Kidney glomerular epithelial cell (primary cell): Measurements from ENCODE around the gene SLC39A7.

Source experiments
- DNase-seq: peaks from one replicate; lab custom pipeline; 2025; lab: John Stamatoyannopoulos, UW

The SLC39A7 gene

DNA sequence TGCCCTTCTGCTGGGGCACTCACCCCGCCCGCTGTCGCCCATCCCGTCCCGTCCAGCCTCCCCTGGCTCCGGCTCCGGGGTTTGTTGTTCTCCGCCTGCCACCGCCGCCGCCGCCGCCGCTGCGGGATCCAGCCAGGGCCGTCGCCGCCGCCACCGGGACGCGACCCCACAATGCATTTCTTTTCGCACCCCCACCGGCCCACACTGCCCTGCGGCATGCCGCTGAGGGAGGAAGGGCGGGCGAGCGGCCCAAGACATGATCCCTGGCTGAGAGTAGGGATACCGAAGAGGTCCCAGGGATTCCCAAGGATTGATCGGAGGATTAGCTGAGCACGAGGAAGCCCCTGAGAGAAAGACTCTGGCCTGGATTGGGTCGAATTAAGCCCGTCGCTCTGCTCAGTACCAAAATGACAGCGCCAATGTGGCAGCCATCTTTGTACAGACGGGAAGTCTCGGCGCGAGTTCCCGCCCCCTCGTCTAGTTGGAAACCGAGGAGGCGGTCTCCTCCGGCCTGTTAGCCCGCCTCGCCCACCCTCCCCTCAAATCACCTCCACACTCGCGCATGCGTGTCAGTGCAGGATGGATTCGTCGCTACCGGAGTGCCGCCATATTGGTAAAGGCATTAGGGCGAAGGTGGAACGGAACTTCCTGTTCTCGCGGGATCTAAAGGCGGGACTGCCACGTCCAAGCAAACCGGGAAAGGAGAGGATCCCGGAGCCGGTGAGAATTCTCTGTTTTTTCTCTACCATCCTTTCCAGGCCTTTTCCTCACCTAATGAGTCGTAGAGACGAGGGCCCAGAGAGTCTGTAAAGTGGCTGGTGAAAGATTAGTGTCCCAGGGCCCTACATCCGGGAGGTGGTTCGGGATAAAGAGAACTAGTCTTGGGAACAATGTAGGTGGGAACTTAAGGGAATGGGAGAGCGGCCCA lies at the start of gene SLC39A7, which contains the start of gene RXRB:
Gene SLC39A7, plus strand, starts transcription at position 649 of the 928 bp plus-strand sequence. CDS start 379 bp downstream, outside the sequence.
Gene RXRB, minus strand, starts transcription at position 447 of the 928 bp plus-strand sequence. Its CDS starts 189 bp downstream, at position 258.
- DNase-seq: peak; percentile 98

DNA sequence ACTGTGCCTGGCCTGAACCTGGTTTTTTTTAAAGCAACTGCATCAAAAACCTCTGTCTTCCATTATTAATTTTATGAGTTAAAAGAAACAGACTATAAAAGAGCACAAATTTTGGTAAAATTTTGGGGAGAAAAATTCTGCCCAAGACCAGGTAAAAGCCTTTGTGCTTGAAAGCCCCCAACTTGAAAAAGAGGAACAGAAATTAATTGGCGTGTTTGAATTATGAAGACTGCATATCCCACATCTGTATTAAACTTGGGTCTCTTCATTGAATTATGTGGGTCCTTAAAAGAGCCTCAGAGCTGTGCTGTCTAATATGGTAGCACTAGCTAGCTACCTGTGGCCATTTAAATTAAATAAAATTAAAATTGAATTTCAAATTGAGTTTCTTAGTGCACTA lies 49.6 kb upstream of the SLC39A7 start:
- no peak for DNase-seq

- DNase-seq: no peak
Measured at GRCh38 chr6:33154349-33154748, 46.3 kb upstream of the SLC39A7 start.

GRCh38 chr6:33156561-33156960 lies 44.1 kb upstream of the SLC39A7 start:
- no peak for DNase-seq

GRCh38 chr6:33156964-33157363 lies 43.7 kb upstream of the SLC39A7 start:
- no peak for DNase-seq

DNA sequence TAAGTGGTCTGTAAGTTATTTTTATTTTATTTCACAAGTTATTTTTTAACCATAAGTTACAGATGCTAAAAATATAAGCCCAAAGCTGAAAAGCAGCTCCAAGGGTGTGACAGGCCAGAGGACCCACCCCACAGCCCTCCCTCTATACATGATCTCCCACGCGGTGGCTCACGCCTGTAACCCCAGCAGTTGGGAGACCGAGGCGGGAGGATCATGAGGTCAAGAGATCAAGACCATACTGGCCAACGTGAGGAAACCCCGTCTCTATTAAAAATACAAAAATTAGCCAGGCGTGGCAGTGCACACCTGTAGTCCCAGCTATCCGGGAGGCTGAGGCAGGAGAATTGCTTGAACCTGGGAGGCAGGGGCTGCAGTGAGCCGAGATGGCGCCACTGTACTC lies 40.6 kb upstream of the SLC39A7 start:
- DNase-seq: no peak

GRCh38 chr6:33160728-33161344 lies 39.8 kb upstream of the SLC39A7 start:
- no peak for DNase-seq

GRCh38 chr6:33161354-33162331 lies 39.0 kb upstream of the SLC39A7 start:
- DNase-seq: no peak

DNA sequence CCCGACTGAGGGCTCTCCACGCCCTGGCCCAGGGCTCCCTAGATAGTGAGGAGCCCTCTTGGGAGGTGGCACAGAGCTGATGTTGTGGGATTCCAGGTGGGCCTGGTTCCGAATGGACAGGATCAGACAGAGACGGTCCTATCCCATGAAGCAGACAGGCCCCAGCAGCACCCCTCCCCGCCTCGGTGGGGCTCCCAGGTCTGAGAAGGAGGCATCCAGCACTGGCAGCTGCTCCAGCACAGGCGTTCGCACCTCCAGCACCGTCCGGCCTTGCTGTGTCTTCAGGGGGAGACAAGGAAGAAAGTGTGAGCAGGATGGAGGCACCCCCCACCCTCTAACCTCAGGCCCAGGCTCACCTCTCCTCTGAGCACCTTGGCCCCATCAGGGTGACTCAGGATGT lies 37.1 kb upstream of the SLC39A7 start:
- no peak for DNase-seq

DNA sequence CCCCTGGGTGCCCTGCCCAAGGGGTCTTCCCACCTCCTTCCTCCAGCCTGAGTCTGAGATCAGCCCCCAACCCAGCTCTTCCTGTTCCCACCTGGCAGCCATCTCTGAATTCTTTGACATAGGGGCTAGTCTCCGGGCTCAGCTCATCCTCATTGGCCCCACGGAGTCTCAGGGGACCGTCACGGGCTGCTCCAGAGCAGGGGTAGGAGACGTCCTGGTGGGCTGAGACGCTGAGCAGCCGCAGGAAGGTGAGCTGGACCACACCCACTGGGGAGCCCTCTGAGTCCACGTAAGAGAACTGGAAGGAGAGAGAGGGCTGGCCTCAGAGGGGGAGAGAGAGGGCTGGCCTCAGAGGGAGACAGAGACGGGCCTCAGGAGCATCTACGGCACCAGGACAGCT lies 36.5 kb upstream of the SLC39A7 start:
- DNase-seq: no peak

GRCh38 chr6:33164665-33165373 lies 35.8 kb upstream of the SLC39A7 start:
- no peak for DNase-seq

DNA sequence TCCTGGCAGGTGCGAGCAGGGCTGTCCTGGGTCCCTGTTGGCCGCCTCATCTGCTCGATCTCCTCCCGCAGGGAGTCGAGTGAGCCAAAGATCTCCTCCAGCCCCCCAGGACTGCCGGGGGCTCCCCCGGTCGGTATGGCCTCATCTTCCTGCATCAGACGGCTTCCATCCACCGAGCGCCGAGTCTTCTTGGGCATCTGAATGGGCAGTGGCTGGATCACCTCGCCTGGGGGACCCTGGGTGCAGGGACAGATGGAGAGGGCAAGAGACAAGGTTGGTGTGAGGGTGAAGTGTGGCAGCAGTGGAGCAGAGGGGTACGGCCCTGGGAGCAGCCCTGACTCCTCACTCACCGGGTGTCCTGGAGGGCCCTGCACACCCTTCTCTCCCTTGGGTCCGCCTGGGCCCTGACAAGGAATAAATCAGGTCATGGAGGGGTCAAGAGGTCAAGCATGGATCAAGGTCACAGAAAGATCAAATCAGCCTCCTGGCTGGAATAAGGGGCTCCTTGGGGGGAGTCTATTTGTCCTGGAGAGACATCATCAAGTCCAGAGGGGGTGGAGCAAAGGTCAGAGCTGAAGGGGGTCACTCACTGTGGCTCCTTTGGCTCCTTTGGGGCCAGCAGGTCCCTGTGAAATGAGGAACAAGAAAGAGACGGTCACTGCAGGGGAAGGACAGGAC lies 34.9 kb upstream of the SLC39A7 start:
- no peak for DNase-seq

GRCh38 chr6:33166363-33166762 lies 34.3 kb upstream of the SLC39A7 start:
- no peak for DNase-seq

DNA sequence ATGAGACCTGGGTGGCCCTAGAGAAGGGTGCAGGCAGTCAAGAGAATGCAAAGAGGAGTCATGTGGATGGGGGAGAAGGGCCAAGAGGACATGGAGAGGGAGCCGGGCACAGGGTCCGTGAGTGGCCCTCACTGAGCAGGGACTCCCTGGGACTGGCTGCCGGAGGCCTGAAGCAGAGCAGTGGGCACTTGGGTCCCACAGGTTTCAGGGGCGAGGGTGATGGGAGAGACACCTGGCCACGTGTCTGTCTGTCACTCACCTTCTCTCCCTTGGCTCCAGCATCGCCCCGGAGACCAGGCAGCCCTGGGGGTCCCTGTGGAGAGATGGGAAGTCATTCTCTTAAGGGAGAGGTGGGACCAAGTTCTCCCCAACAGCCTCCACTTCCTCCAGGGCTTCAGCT lies 33.9 kb upstream of the SLC39A7 start:
- DNase-seq: no peak

- no peak for DNase-seq
Measured at GRCh38 chr6:33167374-33168283, 33.0 kb upstream of the SLC39A7 start.

DNA sequence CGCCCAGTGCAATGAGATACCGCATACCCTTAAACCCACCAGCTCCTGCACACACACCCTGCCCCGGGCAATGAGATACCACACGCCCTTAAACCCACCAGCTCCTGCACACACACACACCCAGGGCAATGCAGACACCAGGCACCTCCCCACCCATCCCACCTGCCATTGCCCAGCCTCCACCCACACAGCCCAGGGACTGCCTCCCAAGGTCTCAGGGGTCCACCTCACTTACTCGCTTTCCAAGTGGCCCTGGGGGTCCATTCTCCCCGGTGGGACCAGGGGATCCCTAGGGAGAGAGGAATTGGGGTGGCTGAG lies 32.4 kb upstream of the SLC39A7 start:
- DNase-seq: no peak

- DNase-seq: no peak
Measured at GRCh38 chr6:33168639-33169038, 32.0 kb upstream of the SLC39A7 start.

DNA sequence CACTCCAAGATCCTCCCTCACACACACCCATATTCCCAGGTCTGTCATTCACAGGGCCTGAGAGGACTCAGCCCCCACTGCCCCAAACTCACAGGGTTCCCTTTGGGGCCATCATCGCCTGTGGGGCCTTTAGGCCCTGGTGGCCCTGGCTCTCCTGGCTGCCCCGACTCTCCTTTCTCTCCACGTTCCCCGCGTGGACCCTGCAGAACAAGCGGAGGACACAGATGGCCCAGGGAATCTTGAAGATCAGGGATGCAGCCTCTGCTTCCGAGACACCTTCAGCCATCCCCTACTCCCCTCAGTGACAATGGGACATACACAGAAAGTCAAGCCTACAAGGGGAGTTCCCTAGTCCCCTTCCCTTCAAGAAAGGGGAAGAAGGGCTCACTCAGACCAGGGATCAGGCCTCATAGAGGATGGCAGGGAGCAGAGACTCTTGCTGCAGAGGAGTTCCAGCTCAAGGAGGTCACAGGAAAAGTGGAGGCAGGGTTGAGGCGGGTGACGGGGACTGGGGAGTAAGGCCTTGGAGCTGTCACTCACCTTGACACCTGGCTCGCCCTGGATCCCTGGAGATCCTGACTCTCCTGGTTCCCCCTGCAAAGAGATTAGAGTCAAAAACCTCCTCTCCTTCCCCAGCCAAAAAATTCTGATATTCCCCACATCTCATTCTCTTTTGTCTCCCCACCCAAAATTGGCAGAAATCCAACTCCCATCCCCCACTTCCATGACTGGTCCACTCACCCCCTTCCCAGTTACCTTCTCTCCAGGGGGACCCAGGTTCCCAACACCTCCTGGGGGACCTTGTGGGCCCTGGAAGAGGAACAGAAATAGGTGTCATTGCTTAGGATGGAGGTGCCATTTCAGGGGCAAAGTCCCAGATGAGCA lies 31.1 kb upstream of the SLC39A7 start:
- no peak for DNase-seq
